HG03103 (cell line): Measurements from ENCODE around the gene CACNA1H.
"Not testable (repeated sequence)": the region's sequence is repeated elsewhere in the genome, so short reads cannot be mapped to it uniquely, and the experiment has no call there.

Source experiments
- ATAC-seq: cut with Tn5 transposase; IDR thresholded peaks from one replicate; pipeline ENCODE4 v1.9.1; 2021; ENCODE audit warnings: low read depth; ENCODE audit not compliant: unreplicated experiment

Gene CACNA1H

GRCh38 chr16:1261131-1261892 lies 108.4 kb downstream of the CACNA1H start:
- no peak for ATAC-seq

DNA sequence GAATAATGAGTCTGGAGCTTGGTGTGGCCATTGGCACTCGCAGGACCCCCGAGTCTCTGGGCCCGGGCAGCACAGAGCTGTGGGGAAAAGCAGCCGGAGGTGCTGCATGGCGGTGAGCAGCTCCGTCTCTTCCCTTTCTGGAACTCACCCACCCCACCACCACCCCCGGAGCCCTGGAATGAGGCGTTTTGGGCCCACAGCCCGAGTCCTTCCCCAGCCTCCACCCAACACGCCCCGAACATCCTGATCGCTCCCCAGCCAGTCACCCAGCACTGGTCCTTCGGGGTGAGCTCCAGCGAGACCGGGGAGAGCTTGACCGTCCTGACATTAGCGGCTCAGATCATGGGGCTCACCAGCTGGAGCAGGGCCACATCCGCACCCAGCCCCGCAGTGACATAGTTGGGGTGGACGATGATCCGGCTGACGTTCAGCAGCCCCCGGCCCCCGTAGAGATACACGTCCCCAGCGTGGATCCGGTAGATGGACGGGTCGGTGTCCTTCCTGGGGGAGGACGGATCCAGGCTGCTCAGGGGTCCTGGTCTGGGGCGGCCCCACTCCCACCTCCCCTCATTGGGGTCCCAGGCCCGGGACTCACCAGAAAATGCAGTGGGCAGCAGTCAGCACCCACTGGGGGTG lies 109.4 kb downstream of the CACNA1H start:
- no peak for ATAC-seq

- ATAC-seq: no peak
These were observed 109.9 kb downstream of the CACNA1H start for GRCh38 chr16:1262846-1263221.

DNA sequence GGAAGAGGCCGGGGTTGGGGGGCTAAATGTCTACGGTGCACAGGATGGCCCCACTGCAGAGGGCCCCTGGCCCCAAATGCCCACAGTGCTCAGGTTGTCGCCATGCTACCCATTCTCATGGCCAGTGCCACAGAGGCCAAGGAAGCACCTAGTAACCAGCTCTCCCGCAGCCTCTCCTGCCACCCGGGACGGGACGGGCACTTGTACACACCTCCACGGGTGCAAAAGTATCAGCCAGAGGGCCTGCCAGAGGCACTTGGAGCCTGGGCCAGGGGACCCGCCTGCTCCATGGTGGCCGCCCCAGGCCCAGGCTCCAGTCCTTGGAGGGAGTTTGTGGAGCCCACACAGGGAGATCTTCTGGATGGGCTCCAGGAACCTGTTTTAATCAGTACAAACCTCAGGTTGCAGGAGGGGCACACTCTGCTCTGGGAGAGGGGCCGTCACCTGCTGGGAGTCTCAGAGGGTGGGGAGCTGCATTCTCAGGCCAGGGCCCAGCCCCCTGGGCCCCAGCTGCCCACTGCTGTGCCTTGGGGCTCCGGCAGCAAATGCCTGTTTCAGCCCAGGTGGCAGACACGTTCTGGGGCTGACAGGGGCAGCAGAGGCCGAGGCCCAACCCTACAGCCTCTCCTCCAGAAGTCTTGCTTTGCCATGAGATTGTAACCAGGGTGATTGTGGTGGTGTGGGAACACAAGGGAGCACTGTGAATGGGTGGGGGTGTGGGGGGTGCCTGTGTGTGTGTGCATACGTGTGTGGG lies 110.9 kb downstream of the CACNA1H start:
- no peak for ATAC-seq

DNA sequence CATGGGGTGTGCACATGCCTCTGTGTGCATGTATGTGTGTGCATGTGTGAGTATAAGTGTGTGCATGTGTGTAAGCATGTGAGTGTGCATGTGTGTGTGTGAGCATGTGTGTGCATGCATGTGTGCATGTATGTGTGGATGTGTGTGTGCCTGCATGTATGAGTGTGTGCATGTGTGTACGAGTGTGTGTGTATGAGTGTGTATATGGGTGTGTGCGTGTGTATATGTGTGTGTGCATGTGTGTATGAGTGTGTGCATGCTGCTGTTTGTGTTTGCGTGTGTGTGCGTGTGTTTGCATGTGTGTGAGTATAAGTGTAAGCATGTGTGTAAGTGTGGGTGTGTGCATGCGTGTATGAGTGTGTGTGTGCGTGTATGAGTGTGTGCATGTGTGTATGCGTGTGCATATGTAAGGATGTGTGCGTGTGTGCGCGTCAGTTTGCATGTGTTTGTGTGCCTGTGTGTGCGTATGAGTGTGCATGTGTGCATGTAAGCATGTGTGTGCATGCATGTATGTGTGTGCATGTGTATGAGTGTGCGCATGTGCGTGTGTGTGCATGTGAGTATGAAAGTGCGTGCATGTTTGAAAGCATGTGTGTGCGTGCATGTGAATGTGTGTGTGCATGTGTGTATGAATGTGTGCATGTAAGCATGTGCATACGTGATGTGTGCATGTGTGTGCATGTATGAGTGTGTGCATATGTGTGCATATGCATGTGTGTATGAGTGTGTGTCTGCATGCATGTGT lies 111.6 kb downstream of the CACNA1H start:
- ATAC-seq: no peak

DNA sequence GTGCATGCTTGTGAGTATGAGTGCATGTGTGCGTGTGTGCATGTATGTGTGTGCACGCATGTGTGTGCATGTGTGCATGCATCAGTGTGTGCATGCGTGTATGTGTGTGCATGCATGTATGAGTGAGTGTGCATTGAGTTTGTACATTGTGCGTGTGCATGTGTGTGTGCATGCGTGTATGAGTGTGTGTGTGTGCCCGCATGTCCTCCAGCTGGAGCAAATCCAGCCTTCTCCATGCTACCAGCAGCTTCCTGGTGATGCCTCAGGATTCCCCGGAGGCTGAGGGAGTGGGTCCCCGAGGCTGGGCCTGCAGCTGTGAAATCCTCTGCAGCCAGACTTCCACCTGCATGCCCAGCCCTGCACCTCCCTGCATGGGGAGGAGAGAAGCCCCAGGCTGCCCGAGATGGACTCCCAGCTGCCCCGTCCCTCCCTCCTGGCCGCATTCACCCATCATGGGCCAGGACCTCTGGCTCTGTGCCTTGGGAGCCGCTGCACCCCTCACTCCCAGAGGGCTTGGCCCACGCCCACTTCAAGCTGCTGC lies 112.3 kb downstream of the CACNA1H start:
- ATAC-seq: no peak

DNA sequence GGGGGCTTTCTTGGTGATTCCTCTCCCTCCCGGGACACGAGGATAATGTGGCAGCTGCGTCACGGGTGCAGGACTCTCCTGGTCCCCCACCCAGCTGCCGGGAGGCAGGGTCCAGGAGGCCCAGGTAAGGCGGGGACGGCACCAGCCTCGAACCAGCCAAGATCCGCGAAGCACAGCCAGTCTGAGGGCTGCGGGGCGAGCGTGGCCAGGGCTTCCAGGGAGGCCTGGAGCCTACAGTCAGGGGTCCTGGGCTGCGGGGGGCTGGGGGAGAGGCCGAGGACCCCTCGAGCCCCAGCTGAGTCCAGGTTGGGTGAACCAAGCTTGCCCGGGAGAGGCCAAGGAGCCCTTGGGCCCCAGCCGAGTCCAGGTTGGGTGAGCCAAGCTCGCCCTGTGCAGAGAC lies 112.9 kb downstream of the CACNA1H start:
- no peak for ATAC-seq

- ATAC-seq: not testable (repeated sequence)
These were observed 116.5 kb downstream of the CACNA1H start for GRCh38 chr16:1269418-1269817.

GRCh38 chr16:1271380-1271723 lies 118.4 kb downstream of the CACNA1H start:
- ATAC-seq: no peak
